Stomach (tissue), 4 donors: ENCODE data around the gene NOL8.

Experiments used
- CTCF ChIP-seq, 7 experiments: fragments of 450-650 bp in 4 of 7; fragments of 200-600 bp in 3 of 7; sonication (generic) in 3 of 7; IDR thresholded peaks; one replicate each; pipeline ENCODE4 v1.5.1; 2016 to 2019; ENCODE audit warnings: antibody characterized with exemption in 7 of 7, control low read depth in 2 of 7, mild to moderate bottlenecking in 1 of 7
- EP300 ChIP-seq: sonication (generic); formaldehyde crosslinking; IDR thresholded peaks from one replicate; pipeline ENCODE4 v1.6.1; 2017; ENCODE audit warnings: antibody characterized with exemption

- TF ChIP-seq EP300 (no peak), CTCF (IDR thresholded peaks at IDR 0.05) (no peak)
Measured at GRCh38 chr9:92308893-92309292, 16.3 kb downstream of the NOL8 start.
